ENCODE results near the gene BUD13.
A peak's percentile ranks its signal among the peaks of the same experiment; 100 is the strongest.
"Not testable (repeated sequence)": the region's sequence is repeated elsewhere in the genome, so short reads cannot be mapped to it uniquely, and the experiment has no call there.

BUD13 gene, protein sequence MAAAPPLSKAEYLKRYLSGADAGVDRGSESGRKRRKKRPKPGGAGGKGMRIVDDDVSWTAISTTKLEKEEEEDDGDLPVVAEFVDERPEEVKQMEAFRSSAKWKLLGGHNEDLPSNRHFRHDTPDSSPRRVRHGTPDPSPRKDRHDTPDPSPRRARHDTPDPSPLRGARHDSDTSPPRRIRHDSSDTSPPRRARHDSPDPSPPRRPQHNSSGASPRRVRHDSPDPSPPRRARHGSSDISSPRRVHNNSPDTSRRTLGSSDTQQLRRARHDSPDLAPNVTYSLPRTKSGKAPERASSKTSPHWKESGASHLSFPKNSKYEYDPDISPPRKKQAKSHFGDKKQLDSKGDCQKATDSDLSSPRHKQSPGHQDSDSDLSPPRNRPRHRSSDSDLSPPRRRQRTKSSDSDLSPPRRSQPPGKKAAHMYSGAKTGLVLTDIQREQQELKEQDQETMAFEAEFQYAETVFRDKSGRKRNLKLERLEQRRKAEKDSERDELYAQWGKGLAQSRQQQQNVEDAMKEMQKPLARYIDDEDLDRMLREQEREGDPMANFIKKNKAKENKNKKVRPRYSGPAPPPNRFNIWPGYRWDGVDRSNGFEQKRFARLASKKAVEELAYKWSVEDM

GRCh38 chr11:116772443-116773202, at the start of gene BUD13:
BUD13 (minus strand) TSS chr11:116772987; CDS start chr11:116772964, 23 bp downstream.
- DNase-seq (ENCODE audit: low spot score): peak; percentile 88

- no peak for DNase-seq (ENCODE audit: low spot score)
These were observed 49.8 kb upstream of the BUD13 start for GRCh38 chr11:116822575-116822974.

DNA sequence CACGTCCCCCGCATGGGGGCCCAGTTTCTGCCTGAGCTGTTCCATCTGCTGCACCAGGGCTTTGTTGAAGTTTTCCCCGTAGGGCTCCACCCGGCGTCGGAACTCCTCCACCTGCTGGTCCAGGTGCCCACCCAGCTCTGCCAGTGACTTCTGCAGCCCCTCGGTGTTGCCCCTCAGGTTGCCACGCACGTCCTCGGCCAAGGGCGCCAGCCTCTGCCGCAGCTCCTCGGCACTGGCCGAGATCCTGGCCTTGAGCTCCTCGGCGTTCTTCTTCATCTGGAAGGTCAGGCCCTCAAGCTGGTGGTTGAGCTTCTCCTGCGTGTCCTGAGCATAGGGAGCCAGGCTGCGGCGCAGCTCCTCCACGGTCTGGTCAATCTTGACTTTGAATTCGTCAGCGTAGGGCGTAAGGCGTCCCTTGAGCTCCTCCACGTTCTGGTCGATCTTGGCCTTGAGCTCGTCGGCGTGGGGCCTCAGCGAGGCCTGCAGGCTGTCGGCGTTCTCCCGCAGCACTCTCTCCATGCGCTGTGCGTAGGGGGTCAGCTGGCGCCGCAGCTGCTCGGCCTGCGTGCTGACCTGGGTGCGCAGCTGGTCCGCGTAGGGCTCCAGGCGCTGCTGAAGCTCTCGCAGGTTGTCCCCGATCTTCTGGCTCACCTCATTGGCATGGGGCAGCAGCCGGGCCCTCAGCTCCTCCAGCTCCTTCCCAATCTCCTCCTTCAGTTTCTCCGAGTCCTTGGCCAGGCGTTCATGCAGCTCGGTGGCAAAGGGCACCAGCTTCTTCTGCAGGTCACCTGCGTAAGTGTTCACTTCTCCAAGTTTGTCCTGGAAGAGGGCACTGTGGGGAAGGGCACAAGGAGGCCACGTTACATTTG, 48.5 kb upstream of the BUD13 start:
- DNase-seq (ENCODE audit: low spot score): no peak

DNA sequence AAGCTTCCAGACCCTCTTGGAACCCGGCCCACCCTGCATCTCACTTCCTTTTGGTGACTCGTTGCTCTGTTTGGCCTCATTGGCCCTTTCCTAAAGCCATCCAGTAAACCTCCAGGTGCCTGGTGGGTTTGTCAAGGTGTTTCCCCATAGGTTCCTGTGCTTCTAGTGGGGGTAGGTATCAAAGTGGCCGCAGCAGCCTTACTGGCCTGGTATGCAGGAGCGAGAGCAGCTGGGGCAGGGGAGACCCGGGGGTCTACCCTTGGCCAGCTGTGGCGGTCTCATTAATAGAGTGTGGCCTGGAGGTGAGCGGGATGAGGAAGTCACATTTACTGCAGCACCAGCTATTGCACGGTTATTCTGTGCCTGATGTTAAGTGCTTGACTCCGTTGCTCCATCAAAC, 46.3 kb upstream of the BUD13 start:
- no peak for DNase-seq (ENCODE audit: low spot score)

- no peak for DNase-seq (ENCODE audit: low spot score)
These were observed 41.7 kb upstream of the BUD13 start for GRCh38 chr11:116814502-116814901.

DNA sequence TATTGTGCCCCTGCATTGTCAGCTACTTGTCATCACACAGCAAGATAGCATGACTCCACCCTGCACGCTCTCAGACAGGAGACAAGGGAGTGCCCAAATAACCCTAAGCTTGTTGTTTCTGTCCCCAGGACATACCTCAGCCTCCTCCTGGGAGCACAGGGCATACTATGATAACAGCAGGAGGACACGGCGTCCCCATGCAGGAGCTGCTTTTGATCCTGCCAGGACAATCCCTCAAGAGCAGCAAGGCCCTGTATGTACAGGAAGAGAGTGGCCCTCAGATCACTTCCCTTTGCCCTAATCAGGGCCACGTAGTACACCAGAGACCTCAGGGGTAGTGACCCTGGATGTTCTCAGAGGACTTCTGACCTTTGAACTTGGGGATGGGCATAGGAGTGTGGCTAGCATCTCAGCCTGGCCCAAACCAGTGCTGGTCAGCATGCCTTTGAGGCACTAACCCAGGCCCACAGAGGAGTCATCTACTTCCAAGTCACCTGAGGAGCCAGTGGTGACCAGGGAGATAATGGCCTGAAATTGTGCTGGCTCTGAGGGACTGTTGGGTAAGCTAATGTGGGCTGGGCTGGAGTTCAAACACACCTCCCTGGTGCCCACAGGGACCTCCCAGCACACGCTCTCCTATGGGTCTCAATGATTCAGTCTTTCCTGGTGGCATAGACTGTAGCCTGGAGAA, 41.1 kb upstream of the BUD13 start:
- no peak for DNase-seq (ENCODE audit: low spot score)

DNA sequence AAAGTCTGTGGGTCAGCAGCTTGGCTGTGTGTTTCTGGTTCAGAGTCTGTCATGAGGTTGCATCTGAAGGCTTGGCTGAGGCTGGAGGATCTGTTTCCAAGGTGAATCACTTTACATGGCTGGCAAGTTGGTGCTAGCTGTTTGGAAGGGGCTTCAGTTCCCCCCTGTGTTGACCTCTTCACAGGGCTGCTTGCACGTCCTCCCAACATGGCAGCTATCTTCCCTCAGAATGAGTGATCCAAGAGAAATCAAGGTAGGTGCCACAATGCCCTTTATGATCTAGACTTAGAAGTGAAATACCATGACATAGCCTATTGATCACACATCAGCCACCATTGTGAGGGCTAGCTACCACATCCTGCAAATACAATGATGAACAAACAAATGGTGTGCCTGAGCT, 40.4 kb upstream of the BUD13 start:
- DNase-seq (ENCODE audit: low spot score): no peak

- DNase-seq (ENCODE audit: low spot score): no peak
These were observed 39.3 kb upstream of the BUD13 start for GRCh38 chr11:116812109-116812508.

DNA sequence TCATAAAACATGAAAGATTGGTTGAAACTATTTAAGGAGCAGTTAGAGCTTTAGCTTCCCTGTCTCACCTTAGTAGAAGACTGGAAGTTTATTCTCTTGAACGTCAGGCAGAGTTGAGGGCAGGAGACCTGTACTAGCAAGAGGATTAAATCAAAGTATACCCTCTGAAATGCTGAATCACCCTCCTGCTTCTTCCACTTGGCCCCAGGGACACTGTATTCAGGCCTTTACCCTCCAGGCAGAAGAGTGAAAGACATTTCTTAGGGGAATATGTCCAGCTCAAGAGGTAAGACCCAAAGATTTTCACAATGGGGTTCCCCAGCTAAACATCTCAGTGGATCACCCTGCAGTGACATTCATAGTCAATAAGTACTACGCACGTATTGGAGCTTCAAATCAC, 38.4 kb upstream of the BUD13 start:
- no peak for DNase-seq (ENCODE audit: low spot score)

GRCh38 chr11:116808262-116809175, 35.7 kb upstream of the BUD13 start:
- no peak for DNase-seq (ENCODE audit: low spot score)

DNA sequence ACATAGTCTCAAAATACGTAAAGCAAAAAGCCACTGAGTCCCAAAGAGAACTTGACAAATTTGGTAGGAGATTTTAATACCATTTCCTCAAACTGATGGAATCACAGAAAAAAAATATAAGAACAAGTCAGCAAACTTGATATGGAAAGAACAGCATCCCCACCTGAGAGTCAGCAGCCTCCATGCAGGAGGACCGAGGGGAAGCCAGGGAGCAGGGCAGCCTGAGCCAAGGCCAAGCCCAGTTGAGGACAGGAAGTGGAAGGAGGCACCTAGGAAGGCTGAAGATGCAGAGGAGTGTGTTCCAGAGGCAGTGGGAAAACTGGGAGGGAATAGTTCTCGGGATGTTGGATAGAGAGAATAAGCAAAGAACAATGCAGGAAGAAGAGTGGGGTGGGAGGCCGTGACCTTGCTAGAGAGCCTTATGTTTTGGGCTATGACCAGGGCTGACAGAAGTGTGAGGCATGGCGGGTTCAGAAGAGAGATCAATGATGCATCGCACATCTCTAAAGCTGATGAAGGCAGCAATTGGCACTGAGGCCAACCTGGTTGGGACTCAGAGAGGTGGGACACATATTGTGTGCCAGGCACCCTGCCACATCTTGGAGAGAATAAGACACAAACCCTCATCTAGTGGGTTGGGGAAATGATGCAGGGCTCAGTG, 34.9 kb upstream of the BUD13 start:
- DNase-seq (ENCODE audit: low spot score): no peak

GRCh38 chr11:116804001-116804400, 31.2 kb upstream of the BUD13 start:
- no peak for DNase-seq (ENCODE audit: low spot score)

DNA sequence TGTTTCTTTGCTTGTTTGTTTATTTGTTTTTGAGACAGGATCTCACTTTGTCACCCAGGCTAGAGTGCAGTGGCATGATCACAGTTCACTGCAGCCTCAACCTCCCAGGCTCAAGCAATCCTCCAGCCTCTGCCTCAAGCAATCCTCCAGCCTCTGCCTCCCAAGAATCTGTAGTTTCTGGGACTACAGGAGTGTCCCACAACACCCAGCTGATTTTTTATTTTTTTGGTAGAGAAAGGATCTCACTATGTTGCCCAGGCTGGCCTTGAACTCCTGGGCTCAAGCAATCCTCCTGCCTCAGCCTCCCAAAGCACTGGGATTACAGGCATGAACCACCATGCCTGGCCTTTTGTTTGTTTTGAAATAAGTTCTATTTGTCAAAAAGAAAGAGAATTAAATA, 28.9 kb upstream of the BUD13 start:
- DNase-seq (ENCODE audit: low spot score): not testable (repeated sequence)

- no peak for DNase-seq (ENCODE audit: low spot score)
These were observed 27.8 kb upstream of the BUD13 start for GRCh38 chr11:116800610-116801009.

GRCh38 chr11:116798368-116798767, 25.6 kb upstream of the BUD13 start:
- no peak for DNase-seq (ENCODE audit: low spot score)

GRCh38 chr11:116797816-116798215, 25.0 kb upstream of the BUD13 start:
- DNase-seq (ENCODE audit: low spot score): no peak

DNA sequence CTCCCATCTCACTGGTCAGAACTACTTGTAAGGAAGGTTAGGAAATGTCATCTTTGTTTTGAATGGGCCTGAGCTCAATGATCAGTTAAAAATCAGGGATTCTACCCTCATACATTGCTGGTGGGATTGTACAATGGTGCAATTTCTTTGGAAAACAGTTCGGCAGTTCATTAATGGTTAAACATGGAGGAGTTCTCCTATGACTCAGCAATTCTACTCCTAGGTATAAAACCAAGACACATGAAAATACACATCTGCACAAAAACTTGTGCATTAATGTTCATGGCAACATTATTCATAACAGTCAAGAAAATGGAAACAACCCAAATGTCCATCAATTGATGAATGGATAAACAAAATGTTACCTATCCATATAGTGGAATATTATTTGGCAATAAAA, 23.8 kb upstream of the BUD13 start:
- DNase-seq (ENCODE audit: low spot score): no peak

- no peak for DNase-seq (ENCODE audit: low spot score)
These were observed 22.1 kb upstream of the BUD13 start for GRCh38 chr11:116794851-116795250.

- no peak for DNase-seq (ENCODE audit: low spot score)
These were observed 20.9 kb upstream of the BUD13 start for GRCh38 chr11:116793772-116794097.
